Neutrophil (primary cell): ENCODE data around the gene ILF2.
A peak's percentile ranks its signal among the peaks of the same experiment; 100 is the strongest.
"Not testable (repeated sequence)": the region's sequence is repeated elsewhere in the genome, so short reads cannot be mapped to it uniquely, and the experiment has no call there.

Experiments used
- H3K27ac ChIP-seq: fragments of 200-600 bp; sonication (generic); 2 replicates; pipeline ENCODE4 v1.5.1; 2016; ENCODE audit warnings: mild to moderate bottlenecking, moderate library complexity
- H3K27me3 ChIP-seq: fragments of 200-600 bp; sonication (generic); 2 replicates; pipeline ENCODE4 v1.6.0; 2016; ENCODE audit warnings: mild to moderate bottlenecking
- H3K36me3 ChIP-seq: fragments of 200-600 bp; sonication (generic); 2 replicates; pipeline ENCODE4 v1.5.1; 2017
- H3K4me1 ChIP-seq, 2 experiments: fragments of 200-600 bp in 1 of 2; sonication (generic) in 1 of 2; 1 replicate in 1 of 2; 2 replicates in 1 of 2; pipeline versions ENCODE4 v1.5.1 to v1.6.1; 2013 to 2016; ENCODE audit warnings: low read depth in 1 of 2, low read length in 1 of 2, mild to moderate bottlenecking in 1 of 2, moderate library complexity in 1 of 2; ENCODE audit not compliant: control insufficient read depth in 1 of 2, insufficient read depth in 1 of 2
- H3K4me3 ChIP-seq, 2 experiments: fragments of 200-600 bp in 1 of 2; sonication (generic) in 1 of 2; 1 replicate in 1 of 2; 2 replicates in 1 of 2; pipeline ENCODE4 v1.5.1; 2013 to 2016; ENCODE audit warnings: low read depth in 1 of 2, low read length in 1 of 2, mild to moderate bottlenecking in 1 of 2, moderate library complexity in 1 of 2
- H3K9me3 ChIP-seq: fragments of 200-600 bp; sonication (generic); 2 replicates; pipeline ENCODE4 v1.5.1; 2016
- TF ChIP-seq, protein P1 (sequence below): fragments of 200-600 bp; sonication (generic); IDR thresholded peaks from 2 replicates; pipeline ENCODE4 v1.5.1; 2016; ENCODE audit warnings: antibody characterized with exemption

ILF2 gene

DNA sequence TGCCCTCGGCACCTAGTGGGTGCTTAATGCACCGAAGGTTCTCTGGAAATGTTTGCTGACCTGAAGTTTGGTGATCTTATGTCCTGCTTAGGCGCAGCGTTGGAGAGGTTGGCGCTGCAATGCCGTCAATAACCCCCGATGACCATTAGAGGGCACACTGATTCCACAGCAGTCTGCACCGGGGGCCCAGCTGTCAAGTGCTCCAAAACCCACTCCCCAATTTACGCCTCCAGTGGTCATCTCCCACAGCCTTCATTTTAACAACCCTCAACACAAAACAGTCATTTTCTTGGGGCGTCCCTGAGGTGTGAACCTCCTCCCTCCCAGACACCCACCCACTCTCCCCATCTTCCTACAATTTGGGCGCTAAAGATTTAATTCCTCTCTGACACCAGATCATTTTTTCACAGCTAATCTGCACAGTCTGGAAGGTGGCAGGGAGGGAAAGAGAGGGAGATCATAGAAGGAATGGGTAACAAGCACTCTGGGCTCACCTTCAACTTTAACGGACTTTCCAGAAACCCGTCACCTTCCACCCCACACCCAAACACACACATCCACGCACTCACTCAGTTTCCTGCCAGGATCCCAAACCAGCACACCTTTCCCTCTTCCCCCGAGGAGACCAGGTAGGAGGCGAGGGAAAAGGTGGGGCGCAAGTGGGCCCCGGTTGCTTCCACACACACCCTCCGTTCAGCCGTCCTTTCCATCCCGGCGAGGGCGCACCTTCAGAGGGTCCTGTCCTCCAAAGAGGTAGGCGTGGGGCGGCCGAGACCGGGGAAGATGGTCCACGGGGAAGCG is 7.1 kb upstream of the ILF2 start:
- TF ChIP-seq, protein P1, sequence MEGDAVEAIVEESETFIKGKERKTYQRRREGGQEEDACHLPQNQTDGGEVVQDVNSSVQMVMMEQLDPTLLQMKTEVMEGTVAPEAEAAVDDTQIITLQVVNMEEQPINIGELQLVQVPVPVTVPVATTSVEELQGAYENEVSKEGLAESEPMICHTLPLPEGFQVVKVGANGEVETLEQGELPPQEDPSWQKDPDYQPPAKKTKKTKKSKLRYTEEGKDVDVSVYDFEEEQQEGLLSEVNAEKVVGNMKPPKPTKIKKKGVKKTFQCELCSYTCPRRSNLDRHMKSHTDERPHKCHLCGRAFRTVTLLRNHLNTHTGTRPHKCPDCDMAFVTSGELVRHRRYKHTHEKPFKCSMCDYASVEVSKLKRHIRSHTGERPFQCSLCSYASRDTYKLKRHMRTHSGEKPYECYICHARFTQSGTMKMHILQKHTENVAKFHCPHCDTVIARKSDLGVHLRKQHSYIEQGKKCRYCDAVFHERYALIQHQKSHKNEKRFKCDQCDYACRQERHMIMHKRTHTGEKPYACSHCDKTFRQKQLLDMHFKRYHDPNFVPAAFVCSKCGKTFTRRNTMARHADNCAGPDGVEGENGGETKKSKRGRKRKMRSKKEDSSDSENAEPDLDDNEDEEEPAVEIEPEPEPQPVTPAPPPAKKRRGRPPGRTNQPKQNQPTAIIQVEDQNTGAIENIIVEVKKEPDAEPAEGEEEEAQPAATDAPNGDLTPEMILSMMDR, result peak; percentile 67
- peak overlapping the region; percentile 42 to 54 for H3K4me3 ChIP-seq

DNA sequence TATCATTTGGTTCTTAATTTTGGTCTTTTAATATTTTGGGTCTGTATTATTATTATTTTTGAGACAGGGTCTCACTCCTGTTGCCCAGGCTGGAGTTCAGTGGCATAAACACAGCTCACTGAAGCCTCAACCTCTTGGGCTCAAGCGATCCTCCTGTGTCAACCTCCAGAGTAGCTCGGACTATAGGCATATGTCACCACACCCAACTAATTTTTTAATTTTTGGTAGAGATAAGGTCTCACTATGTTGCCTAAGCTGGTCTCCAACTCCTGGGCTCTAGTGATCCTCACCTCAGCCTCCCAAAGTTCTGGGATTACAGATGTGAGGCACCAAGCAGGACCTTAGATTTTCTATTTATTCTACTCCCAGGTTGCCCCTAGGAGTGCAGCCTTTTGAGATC is 2.7 kb upstream of the ILF2 start:
- Histone ChIP-seq H3K36me3 (no peaks in the 10 kb centered on the region), H3K4me1 (peaks cover 29 to 30% of the 10 kb centered on the region in 2 experiments)
- TF ChIP-seq, protein P1, result no peak

More for the DNA sequence above, 7.1 kb upstream of the ILF2 start:
- peaks cover 59% of the 10 kb centered on the region for H3K27me3 ChIP-seq
- no peaks in the 10 kb centered on the region for H3K9me3 ChIP-seq
- H3K36me3 ChIP-seq, result no peaks in the 10 kb centered on the region
- H3K4me1 ChIP-seq, result peaks cover 24 to 26% of the 10 kb centered on the region in 2 experiments
- H3K27ac ChIP-seq, result no peak overlapping the region

DNA sequence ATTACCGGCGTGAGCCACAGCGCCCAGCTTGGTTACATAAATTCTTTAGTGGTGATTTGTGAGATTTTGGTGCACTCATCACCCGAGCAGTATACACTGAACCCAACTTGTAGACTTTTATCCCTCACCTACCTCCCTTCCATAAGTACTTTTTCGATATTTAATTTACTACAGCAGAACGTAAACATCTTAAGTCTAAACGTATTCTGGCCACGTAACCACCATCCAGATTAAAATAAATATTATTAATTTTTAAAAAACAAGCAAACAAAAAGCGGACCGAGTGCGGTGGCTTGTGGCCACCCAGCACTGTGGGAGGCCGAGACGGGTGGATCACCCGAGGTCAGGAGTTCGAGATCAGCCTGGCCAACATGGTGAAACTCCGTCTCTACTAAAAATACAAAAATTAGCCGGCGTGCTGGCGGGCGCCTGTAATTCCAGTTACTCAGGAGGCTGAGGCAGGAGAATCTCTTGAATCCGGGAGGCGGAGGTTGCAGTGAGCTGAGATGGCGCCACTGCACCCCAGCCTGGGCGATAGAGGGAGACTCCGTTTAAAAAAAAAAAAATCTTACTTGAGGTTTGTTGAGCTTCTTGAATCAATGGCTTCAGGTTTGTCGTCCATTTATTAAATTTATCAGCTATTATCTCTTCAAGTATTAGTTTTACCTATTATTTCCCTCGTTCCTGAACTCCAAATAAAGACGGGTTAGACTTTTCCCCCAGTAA is 998 bp upstream of the ILF2 start:
- Histone ChIP-seq H3K27ac (peak overlapping the region; percentile 69), H3K36me3 (peaks cover 12% of the 10 kb centered on the region), H3K4me1 (peaks cover 18 to 19% of the 10 kb centered on the region in 2 experiments), H3K4me3 (peak overlapping the region; percentile 62 to 84)
- not testable (repeated sequence) for H3K27me3 ChIP-seq, H3K9me3 ChIP-seq

More for the DNA sequence above, 2.7 kb upstream of the ILF2 start:
- Histone ChIP-seq H3K4me3 (no peak overlapping the region), H3K27ac (no peak overlapping the region), H3K27me3 (peaks cover 16% of the 10 kb centered on the region), H3K9me3 (no peaks in the 10 kb centered on the region)

DNA sequence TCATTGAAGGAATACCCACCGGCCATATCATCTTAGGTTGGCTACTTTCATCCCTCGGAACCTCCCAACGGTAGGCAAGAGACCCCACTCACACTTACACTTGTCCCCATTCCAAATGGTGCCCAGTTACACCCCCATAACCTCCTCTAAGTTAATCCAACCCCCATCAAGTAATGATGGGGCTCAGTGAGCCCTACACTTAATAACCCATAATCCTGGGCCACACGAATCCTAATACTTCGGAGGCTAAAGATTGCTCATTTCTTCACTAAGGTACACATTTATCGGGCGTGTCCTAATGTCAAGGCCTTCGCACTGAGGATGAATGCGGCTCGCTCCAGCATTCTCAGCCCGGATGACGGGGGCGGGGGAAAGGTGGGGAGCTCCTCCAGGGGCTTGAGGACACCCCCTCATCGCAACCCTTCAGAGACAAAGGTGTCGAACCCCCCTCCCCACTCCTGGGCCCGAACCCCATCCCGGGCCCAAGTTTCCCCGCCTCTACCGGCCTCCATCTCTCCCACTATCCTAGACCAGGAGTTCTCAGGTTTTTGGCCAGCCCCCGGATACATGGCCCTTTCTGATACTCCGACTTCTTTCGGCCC is 435 bp downstream of the ILF2 start:
- peak overlapping the region; percentile 69 for H3K27ac ChIP-seq
- H3K36me3 ChIP-seq, result peaks cover 24% of the 10 kb centered on the region
- TF ChIP-seq, protein P1, result no peak
- H3K4me3 ChIP-seq, result peak overlapping the region; percentile 62 to 84
- no peaks in the 10 kb centered on the region for H3K9me3 ChIP-seq
- peaks cover 18 to 19% of the 10 kb centered on the region in 2 experiments for H3K4me1 ChIP-seq
- no peaks in the 10 kb centered on the region for H3K27me3 ChIP-seq

DNA sequence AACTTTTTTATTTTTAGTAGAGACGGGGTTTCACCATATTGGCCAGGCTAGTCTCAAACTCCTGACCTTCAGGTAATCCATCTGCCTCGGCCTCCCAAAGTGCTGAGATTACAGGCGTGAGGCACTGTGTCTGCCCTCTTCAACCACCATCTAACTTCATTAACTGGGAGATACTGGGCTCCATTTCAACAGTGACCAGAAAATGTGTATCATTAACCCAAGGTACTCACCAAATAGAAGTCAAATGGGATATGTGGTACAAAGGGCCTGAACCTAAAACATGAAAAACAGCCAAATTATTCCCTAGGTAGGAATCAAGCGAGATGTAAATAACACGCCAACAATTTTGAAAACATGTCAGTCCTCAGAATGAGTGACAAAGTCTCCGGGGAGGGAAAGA is 1.2 kb downstream of the ILF2 start:
- Histone ChIP-seq H3K27me3 (no peaks in the 10 kb centered on the region), H3K36me3 (peaks cover 32% of the 10 kb centered on the region), H3K4me1 (peaks cover 18 to 19% of the 10 kb centered on the region in 2 experiments), H3K4me3 (no peak overlapping the region), H3K27ac (peak overlapping the region; percentile 69), H3K9me3 (no peaks in the 10 kb centered on the region)
- TF ChIP-seq, protein P1, result no peak

DNA sequence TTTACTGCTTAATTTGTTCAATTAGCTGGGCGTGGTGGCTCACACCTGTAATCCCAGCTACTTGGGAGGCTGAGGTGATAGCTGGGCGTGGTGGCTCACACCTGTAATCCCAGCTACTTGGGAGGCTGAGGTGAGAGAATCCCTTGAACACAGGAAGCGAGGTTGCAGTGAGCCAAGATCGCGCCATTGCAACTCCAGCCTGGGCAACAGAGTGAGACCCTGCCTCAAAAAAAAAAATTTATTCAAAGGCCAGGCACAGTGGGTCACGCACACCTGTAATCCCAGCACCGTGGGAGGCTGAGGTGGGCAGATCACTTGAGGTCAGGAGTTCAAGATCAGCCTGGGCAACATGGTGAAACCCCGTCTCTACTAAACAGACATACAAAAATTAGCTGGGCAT is 2.1 kb downstream of the ILF2 start:
- peaks cover 18 to 19% of the 10 kb centered on the region in 2 experiments for H3K4me1 ChIP-seq
- H3K27ac ChIP-seq, H3K27me3 ChIP-seq, H3K9me3 ChIP-seq, H3K4me3 ChIP-seq: not testable (repeated sequence)
- peaks cover 41% of the 10 kb centered on the region for H3K36me3 ChIP-seq
